DOHH2 (cell line): ENCODE data around the gene HELZ.
"Not testable (repeated sequence)": the region's sequence is repeated elsewhere in the genome, so short reads cannot be mapped to it uniquely, and the experiment has no call there.

Source experiments
- H3F3A ChIP-seq: fragments of 200-600 bp; sonication (generic), shearing (Covaris generic); 2 replicates; pipeline ENCODE4 v1.6.0; 2016; ENCODE audit warnings: antibody characterized with exemption, mild to moderate bottlenecking; ENCODE audit not compliant: control insufficient read depth, insufficient read depth
- H3K27ac ChIP-seq: fragments of 200-600 bp; sonication (generic); 2 replicates; pipeline ENCODE4 v1.5.1; 2014; ENCODE audit warnings: low read depth, mild to moderate bottlenecking, low read length, moderate library complexity
- H3K27me3 ChIP-seq: fragments of 200-600 bp; sonication (generic); 2 replicates; pipeline ENCODE4 v1.6.1; 2014; ENCODE audit warnings: mild to moderate bottlenecking, low read length, mixed read lengths; ENCODE audit not compliant: control insufficient read depth
- H3K36me3 ChIP-seq: fragments of 200-600 bp; sonication (generic); 2 replicates; pipeline ENCODE4 v1.6.1; 2014; ENCODE audit warnings: mild to moderate bottlenecking, low read length, moderate library complexity, mixed read lengths; ENCODE audit not compliant: control insufficient read depth
- H3K4me1 ChIP-seq: fragments of 200-600 bp; sonication (generic); 2 replicates; pipeline ENCODE4 v1.6.1; 2014; ENCODE audit warnings: mild to moderate bottlenecking, low read length, mixed read lengths; ENCODE audit not compliant: control insufficient read depth
- H3K4me2 ChIP-seq: fragments of 200-600 bp; sonication (generic); 2 replicates; pipeline ENCODE4 v1.6.0; 2014; ENCODE audit warnings: mild to moderate bottlenecking, low read length, moderate library complexity
- H3K4me3 ChIP-seq: fragments of 200-600 bp; sonication (generic); 2 replicates; pipeline ENCODE4 v1.5.1; 2014; ENCODE audit warnings: mild to moderate bottlenecking, low read length, mixed read lengths
- H3K79me2 ChIP-seq: fragments of 200-600 bp; sonication (generic); 2 replicates; pipeline ENCODE4 v1.6.1; 2014; ENCODE audit warnings: mild to moderate bottlenecking, low read length, mixed read lengths; ENCODE audit not compliant: control insufficient read depth
- H3K9me2 ChIP-seq: fragments of 200-600 bp; sonication (generic); replicated peaks from 2 replicates; pipeline ENCODE4 v1.6.1; 2014; ENCODE audit warnings: mild to moderate bottlenecking, low read length, mixed read lengths; ENCODE audit not compliant: control insufficient read depth
- H3K9me3 ChIP-seq: fragments of 200-600 bp; sonication (generic); 2 replicates; pipeline ENCODE4 v1.6.1; 2014; ENCODE audit warnings: antibody characterized with exemption, low read length, mixed read lengths; ENCODE audit not compliant: control insufficient read depth, insufficient read depth
- H4K20me1 ChIP-seq: fragments of 200-600 bp; sonication (generic); 2 replicates; pipeline ENCODE4 v1.6.0; 2014; ENCODE audit warnings: low read depth, mild to moderate bottlenecking, antibody characterized with exemption, low read length, moderate library complexity; ENCODE audit not compliant: control insufficient read depth, insufficient read depth
- CTCF ChIP-seq: fragments of 200-600 bp; sonication (generic); IDR thresholded peaks from one replicate; pipeline ENCODE4 v1.5.1; 2014; ENCODE audit warnings: antibody characterized with exemption, mild to moderate bottlenecking, low read depth, low read length; ENCODE audit not compliant: poor library complexity, severe bottlenecking
- EZH2phosphoT487 ChIP-seq: fragments of 200-600 bp; sonication (generic); IDR thresholded peaks from 2 replicates; pipeline ENCODE4 v1.6.1; 2017; ENCODE audit warnings: borderline replicate concordance, mild to moderate bottlenecking, antibody characterized with exemption, low read length, moderate library complexity, mixed read lengths

The HELZ gene

DNA sequence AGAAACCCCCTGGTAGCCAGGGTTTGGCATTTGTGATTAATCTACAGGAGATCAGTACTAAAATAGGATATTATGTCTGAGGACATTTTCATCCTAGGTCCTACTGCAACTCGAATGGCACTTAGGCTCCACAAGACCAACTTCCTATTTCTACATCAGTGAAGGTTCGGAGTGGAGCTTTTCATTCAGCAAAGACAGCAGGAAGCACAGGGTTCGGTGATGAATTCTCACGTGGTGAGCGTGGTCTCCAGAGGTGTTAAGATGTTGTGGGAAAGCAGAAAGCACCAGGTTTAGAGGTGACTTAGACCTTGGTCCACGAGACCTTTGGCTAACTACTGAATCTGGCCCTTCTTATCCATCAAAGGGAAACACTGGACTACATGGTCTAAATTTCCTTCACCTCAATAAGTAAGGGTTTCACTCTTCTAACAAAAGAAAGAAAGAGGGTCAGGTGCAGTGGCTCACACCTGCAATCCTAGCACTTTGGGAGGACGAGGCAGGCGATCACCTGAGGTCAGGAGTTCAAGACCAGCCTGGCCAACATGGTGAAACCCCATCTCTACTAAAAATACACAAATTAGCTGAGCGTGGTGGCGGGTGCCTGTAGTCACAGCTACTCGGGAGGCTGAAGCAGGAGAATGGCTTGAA, 13.9 kb upstream of the HELZ start:
- no peaks in the 10 kb centered on the region for H3K79me2 ChIP-seq
- H3K9me2 ChIP-seq: no peaks in the 10 kb centered on the region; the same call in 1 of the 2 replicates
- H3K4me3 ChIP-seq: no peak overlapping the region
- H3K27ac ChIP-seq: no peak overlapping the region
- H3K9me3 ChIP-seq: no peaks in the 10 kb centered on the region
- H3F3A ChIP-seq: no peaks in the 10 kb centered on the region
- no peaks in the 10 kb centered on the region for H3K27me3 ChIP-seq
- H4K20me1 ChIP-seq: no peaks in the 10 kb centered on the region
- no peak overlapping the region for H3K4me2 ChIP-seq
- no peaks in the 10 kb centered on the region for H3K36me3 ChIP-seq
- peaks cover 9% of the 10 kb centered on the region for H3K4me1 ChIP-seq
- TF ChIP-seq CTCF (no peak), EZH2phosphoT487 (no peak)

DNA sequence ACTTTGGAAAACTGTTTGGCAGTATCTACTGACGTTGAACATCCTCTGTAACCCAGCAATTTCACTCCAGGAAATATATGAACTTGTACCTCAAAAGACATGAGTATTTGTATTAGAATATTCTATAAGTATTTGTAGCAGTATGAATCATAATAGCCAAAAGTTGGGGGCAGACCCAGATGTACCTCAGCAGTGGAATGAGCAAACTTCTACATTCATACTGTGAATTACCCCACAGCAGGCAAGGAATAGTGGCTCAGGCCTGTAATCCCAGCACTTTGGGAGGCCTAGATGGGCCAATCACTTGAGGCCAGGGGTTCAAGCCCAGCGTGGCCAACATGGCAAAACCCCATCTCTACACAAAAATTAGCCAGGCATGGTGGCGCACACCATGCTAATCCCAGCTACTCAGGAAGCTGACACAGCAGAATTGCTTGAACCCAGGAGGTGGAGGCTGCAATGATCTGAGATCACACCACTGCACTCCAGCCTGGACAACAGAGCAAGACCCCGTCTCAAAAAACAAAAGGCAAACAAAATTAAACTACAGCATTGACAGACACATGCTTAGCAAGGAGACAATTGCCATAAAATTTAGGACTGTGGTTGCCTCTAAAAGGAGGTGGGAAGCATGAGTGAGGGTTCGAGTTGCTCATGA, 11.2 kb upstream of the HELZ start:
- H3K27ac ChIP-seq: no peak overlapping the region
- no peak overlapping the region for H3K4me3 ChIP-seq
- TF ChIP-seq EZH2phosphoT487: no peak
- TF ChIP-seq CTCF: no peak
- no peaks in the 10 kb centered on the region for H3F3A ChIP-seq
- no peaks in the 10 kb centered on the region for H3K36me3 ChIP-seq
- no peak overlapping the region for H3K4me2 ChIP-seq
- H4K20me1 ChIP-seq: no peaks in the 10 kb centered on the region
- H3K9me2 ChIP-seq: no peaks in the 10 kb centered on the region; the same call in 1 of the 2 replicates
- peaks cover 9% of the 10 kb centered on the region for H3K4me1 ChIP-seq
- H3K9me3 ChIP-seq: no peaks in the 10 kb centered on the region
- H3K27me3 ChIP-seq: no peaks in the 10 kb centered on the region; the same call in 1 of the 2 replicates
- no peaks in the 10 kb centered on the region for H3K79me2 ChIP-seq

DNA sequence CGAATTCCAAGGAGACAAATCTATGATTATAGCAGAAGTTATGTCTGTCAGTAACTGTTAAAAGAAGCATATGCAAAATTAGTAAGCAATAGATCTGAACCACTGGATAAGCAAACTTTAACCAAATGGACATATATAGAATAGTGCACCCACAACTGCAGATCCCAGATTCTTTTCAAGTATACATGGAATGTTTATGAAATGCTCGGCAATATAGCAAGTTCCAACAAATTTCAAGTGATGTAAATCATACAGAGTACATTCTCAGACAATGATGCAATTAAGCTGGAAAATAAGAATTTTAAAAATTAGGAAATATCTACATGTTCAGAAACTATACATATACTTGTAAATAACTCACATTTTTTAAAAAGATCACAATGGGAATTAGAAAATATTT, 8.4 kb upstream of the HELZ start:
- no peak for TF ChIP-seq CTCF
- no peak for TF ChIP-seq EZH2phosphoT487
- Histone ChIP-seq H3F3A (no peaks in the 10 kb centered on the region), H3K36me3 (no peaks in the 10 kb centered on the region), H3K9me3 (no peaks in the 10 kb centered on the region), H3K4me3 (no peak overlapping the region), H3K79me2 (no peaks in the 10 kb centered on the region), H3K27ac (no peak overlapping the region), H3K4me2 (no peak overlapping the region), H4K20me1 (no peaks in the 10 kb centered on the region), H3K9me2 (no peaks in the 10 kb centered on the region; the same call in 1 of the 2 replicates), H3K4me1 (peaks cover 9% of the 10 kb centered on the region), H3K27me3 (no peaks in the 10 kb centered on the region; the same call in 1 of the 2 replicates)

GRCh38 chr17:67251586-67251985, 6.6 kb upstream of the HELZ start:
- not testable (repeated sequence) for H3K4me3 ChIP-seq, H3K9me2 ChIP-seq, H3F3A ChIP-seq, H4K20me1 ChIP-seq, H3K4me1 ChIP-seq, H3K9me3 ChIP-seq, H3K4me2 ChIP-seq, H3K36me3 ChIP-seq, H3K27ac ChIP-seq, H3K27me3 ChIP-seq, H3K79me2 ChIP-seq
